Right lung (tissue), 5 donors: ENCODE results near the gene KRT35. TPM values are rescaled to one million over a fixed set of nuclear protein-coding genes. Genes with fewer than 3 reads are reported as not detected.

Source experiments
- DNase-seq, 2 donors: peaks; one replicate each; pipeline ENCODE4 v3.0.0-alpha.2; 2013
- polyA plus RNA-seq, 5 donors: library from polyadenylated mRNA; unstranded; fragments of 120-200 nt; gene quantifications; one replicate each; pipeline versions ENCODE4 v1.2.1 to v1.2.3, GENCODE V29; 2013; ENCODE audit warnings: inconsistent platforms in 1 of 5, low replicate concordance in 1 of 5; ENCODE audit not compliant: insufficient read length in 5 of 5, insufficient read depth in 1 of 5

The KRT35 gene
- polyA plus RNA-seq, 5 donors = not detected

DNA sequence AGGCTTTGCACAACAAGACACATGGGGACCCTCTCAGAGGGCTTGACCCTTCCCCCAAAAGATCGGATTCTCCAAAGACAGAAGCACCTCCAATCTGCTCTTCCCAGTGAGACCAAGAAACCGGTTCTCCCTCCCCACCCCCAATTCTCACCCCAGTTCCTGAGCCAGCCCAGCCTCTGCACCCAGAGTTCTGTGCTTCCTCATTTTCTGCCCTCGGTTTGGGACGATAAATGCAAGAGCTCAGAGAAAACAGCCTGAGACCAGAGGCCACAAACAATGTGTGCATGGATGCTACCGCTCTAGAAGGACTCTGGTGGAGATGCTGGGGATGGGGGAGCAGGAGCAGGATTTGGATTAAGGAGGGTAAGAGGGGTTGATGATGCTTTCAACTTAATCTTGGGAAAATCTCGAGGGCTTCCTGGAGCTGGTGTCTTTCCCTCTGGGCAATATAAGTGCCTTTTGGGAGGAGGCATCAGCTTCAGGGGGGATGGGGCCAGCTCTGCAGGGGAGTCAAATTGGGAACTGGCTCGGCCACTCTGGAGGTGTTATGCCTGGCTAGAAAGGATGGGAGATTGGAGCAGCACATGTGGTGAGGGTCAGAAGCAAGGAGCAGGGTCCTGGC lies 31.7 kb upstream of the KRT35 start:
- DNase-seq = no peak

DNA sequence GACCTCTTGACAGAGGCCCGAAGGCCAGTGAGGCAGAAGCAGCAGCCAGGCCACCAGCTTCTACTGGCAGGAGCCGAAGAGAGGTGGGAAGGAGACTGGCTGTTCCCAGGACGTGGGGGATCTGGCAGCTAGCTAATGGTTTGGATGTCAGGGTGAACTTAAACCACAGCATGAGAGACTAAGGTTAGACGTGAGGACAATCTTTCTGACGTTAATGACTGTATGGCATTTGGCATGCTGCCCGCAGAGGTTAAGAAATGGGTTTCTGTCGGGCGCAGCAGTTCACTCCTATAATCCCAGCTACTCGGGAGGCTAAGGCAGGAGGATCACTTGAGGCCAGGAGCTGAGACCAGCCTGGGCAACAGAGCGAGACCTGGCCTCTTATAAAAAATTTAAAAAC lies 30.8 kb upstream of the KRT35 start:
- no peak for DNase-seq

DNA sequence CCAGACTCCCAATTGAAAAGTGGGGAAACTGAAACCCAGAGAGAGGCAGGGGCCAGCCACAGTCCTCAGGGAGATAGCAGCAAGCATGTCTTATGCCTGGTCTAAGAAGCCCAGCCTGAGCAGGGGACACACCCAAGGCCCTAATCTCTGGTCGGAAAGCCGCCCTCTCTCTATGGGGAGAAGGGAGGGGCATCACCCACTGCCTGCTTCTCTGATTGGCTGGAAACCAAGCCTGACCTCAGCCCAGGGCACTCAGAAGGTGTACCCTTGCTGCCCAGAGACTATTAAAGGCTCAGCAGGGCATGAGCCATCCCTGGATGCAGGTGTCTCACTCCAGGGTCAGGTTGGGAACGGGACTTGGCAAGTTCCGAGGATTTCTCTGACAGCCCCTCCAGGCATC lies 30.2 kb upstream of the KRT35 start:
- DNase-seq = no peak

DNA sequence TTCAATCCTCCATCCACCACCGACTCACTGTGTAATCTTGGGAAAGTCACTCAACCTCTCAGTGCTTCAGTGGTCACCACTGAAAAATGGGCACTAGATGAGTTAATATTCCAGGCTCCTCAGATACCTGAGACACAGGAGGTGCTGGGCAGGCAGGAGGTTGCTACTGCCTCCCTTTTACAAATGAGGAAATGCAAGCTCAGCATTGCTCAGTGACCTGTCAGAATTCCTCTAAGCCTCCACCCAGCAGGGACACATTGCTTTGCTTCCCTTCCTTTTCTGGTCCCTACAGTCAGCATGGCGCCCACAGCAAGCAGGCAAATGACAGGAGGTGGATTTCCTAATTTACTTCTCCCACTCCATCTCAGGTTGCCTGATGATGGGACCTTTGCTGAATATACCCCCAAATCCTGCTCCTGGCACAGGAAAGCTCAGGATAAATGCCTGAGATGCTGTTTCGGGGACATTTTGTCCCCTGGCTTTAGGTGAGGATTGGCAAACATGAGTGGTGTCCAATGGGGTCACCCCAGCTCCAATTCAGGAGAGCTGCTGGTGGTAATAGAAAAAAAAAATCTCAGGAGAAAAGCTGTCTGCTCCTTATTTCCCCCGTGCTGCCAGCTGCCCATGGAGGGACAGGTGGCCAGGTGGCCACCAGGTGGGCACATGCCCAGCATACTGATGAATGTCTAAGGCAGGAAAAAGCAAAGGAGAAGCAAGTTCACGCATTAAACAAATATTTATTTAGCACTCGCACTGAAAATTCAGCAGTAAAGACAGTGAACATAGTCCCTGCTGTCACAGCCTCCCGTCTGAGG lies 29.5 kb upstream of the KRT35 start:
- no peak for DNase-seq

DNA sequence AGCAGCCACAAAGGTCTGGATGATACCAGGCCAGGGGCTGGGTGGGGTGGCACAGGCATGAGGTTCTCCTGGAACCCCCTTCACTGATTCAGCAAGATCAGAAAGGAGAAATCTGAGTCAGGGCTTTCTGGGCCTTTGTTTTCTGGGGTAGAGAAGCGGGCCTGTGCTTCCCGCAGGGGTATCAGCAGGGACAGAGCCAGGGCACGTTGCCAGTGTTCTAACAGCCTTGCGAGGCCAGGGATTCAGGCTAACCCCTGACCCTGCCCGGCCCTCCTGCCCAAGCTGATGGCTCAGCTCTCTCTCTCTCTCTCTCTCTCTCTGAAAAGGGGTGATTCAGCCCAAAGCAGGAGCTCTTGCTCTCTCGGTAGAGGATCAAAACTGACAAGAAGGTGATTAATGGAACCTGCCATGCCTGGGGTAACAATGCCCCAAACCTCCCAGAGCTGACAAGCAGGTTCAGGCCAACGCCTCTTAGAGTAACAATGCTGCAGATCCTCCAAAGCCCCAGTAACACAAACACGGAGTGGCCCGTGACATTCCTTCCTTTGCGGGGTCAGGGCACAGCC lies 26.4 kb upstream of the KRT35 start:
- DNase-seq = no peak

DNA sequence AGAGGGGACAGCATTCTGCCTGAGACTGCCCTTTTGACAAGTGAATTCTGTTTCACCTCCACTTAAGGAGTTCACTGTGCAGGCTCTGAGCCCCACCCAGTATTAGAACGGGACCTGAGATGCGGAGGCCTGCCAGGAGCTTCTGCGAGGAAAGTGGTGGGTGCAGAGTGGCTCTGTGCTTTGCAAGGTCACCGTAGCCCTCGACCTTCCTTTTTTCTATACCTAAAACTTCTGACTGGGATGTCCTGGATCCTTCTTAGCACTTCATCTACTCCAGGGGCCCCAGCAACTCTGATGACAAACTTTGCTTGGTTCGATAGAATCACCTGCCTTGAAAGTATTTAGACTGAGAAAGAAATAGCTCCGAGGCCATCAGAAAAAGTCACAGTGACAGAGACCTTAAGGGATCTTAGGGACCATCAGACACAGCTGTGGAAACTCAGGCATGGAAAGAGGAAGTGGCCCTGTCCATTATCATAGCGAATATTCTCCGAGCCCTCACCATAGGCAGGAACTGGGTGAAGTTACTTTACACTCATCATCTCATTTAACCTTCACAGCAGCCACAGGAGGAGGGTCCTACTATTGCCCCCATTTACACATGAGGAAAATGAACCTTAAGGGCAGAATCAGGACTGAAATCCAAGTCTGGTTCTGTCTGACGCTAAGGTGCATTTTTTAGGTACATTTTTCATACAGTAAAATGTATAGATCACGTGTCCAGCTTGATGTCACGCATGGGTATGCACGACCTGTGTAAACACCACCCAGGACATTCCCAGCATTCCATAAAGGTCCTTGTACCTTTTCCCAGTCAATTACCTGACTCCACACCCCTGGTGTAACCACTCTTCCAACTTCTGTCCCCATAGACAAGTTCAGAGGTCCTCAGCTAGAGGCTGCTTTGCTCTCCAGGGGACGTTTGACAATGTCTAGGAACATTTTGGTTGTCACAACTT lies 25.1 kb upstream of the KRT35 start:
- DNase-seq = no peak

DNA sequence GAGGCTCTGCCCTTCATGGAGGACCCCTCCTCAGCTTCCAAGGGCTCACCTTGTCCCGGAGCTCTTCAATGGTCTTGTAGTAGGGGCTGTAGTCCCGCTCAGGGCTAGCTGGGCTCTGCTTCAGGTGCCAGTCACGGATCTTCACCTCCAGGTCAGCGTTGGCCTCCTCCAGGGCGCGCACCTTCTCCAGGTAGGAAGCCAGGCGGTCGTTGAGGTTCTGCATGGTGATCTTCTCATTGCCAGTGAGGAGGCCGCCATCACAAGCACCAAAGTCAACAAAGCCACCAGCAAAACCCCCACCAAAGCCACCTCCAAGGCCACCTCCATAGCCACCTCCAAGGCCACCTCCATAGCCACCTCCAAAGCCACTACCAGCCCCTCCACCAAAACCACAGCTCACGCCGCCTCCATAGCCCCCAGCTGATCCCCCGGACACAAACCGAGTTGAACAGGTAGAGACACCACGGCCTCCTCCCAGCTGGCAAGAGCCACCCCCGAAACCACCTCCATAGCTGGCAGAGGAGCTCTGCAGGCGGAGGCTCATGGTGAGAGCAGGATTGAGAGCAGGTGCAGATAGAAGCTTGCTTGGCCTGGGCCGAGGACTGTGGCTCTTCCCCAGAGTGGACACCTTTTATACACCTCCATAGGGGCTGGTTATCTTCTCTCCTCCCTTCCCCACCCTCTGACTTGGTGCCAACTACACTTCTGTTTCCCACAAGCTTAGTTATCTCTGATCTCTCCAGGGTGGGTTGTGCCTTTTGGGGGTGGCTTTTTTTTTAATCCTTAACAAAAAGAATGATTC lies 24.3 kb upstream of the KRT35 start, which contains the start of gene KRT13:
Gene KRT13, minus strand, starts transcription at position 606 of the 802 bp plus-strand sequence. Its CDS starts 62 bp downstream, at position 544.
- no peak for DNase-seq

DNA sequence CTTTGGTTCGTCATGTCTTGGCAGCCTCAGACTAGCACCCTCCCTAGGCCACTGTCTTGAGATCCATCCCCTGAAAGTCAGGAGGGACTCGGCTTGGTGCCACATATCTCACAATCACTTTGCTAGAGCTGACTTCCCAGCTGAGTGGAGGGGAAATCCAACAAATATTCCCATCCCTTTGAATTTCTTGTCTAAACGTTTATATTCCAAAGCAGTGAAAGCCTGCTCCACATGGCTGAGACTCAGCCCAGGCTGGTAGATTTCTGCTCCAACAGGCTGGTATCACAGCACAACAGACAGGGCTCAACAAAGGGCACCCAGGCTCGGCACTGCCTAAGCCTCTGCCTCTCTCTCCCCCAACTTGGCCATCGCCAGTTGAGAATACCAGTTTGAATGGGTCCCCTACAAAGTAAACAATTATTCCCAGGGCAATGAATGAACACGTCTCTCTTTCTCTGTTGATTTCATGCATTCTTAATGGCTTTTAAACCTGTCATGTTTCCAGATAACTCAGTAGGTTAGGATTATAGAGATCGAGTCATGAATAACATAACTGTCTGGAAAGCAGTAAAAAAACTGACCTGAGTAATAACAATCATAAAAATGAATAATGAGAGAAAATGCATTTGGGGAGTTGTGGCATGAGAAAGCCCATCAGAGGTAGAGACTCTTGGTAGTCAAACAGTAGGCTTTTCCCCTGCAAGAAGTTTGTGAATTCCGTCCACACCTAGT lies 23.5 kb upstream of the KRT35 start:
- no peak for DNase-seq

DNA sequence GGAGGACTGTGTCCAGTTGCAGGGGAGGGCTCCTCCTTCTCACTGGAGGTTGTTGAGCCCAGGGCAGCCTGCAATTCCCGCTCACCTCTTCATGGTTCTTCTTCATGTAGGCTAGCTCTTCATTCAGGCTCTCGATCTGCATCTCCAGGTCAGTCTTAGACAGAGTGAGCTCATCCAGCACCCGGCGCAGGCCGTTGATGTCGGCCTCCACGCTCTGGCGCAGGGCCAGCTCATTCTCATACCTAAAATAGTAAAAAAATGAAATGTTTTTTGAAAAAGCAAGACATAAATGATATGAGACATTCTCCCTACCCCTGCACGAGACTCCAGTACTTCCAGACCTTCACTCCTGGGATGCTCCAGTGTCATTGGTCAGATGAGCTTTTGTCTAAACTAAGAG lies 22.3 kb upstream of the KRT35 start:
- DNase-seq = no peak

DNA sequence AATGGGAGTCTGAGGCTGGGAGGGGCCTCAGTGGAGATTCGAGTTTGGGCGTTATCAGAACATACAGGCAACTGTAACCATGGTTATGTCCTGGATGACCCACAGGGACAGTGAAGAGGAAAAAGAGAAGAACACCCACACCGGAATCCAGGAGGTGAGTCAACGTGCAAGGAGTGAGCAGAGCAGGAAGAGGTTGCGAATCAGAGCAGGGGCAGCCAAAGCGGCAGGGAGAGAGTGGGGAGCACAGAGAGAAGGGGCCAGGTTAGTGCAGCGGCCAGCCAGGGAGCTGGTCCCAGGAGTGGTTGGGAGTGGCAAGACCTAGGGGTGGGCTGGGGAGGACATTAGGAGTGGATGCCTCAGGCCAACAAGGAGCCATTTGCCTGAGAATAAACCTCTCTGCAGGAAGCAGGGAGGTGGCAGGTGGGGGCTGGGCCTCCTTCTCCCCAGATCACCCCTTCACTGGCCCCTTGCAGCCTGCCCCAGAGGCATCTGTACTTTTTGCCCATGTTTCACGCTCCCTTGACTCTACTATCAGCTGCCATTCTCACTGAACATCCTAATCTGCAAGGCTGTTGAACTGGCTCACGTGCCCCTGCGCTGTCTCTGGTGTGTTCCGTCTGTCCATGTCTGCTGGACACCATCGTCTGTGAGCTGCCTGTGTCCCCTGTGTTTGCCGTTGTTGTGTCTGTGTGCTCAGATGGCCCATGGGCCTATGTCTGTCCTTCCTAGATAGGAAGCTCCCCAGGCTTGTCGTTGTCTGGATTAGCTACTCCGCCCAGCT lies 19.4 kb upstream of the KRT35 start:
- no peak for DNase-seq

DNA sequence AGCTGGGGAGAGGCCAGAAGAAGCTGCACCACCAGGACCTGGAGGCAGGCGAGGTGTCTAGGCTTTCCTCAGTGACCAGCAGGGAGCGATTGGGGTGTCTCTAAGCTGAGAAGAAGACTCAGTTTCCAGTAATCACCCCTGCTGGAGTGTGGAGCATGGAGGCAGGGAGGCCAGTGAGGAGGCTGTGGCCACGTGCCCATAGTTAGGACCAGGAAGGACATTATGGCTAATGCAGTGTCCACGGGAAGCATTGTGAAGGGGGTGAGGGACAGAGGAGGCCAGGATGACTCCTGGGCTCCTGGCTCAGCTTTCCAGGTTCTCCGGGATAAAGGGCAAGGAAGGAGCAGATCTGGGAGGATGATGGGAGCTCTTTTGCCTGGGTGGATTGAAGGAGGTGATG lies 18.8 kb upstream of the KRT35 start:
- DNase-seq = no peak

DNA sequence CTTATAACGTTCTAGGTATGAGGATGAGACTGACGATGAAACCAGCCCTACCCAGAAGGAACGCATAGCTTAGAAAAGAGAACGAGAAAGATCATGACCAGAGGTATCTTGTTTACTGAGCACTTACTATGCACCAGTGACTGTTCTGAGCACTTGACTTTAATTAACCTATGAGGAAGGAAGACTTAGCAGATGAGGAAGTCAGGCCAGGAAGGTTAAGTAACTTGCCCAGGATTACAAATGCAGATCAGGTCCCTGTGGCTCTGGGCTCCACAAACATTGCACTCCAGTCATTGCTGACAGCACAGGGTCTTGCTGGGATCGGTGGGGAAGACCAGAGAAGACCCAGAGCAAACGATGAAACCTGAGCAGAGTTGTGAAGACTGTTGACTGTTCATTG lies 17.3 kb upstream of the KRT35 start:
- no peak for DNase-seq

DNA sequence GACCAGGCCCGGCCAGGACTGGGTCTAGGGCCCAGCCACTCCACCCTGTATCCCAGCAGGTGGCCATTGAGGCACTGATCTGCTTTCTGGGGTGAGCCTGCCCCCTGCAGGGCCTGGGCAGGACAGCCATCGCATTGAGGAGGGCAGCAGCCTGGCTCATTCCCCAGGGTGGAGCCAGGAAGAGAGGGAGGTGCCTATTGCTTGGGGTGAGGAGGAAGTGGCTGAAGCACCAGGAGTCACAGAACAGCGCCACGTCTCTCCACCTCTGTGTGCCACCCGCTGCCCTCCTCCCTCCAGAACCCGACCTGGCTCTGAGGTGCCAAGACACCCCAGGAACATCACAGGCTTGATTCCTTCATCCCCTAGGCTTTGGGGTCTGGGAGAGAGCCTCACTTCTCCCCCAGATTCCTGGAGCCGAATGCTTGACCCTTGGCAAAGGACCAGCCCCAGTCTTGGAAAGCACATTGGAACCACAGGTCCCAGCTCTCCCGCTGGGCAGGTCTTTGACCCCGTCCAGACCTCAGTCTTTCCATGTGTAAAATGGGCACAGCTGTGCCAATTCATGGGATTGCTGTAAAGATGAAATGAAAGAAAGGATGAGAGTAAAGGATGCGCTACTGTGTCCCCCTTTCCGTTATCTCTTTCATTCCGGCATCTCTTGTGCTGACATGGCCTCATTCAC lies 16.0 kb upstream of the KRT35 start:
- peak; percentile 48 to 51 for DNase-seq

DNA sequence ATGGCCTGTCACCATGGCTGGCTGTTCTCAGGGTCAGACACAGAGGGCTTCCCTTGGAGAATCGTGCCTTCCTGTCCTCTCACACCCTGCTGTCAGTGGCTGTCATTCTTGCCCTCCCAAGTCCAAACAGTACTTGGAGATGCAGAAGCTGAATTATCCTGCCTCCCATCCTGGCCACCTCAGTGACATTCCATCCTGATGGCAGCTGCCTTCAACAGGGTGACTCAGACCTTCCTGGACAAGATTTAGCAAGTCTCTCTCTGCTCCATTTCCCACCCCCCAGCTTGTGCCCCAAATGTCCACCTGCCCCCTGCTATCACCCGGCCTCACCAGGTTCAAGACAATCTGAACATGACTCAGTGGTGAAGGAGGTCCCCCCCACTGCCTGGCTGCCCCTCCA lies 13.6 kb upstream of the KRT35 start:
- DNase-seq = no peak

DNA sequence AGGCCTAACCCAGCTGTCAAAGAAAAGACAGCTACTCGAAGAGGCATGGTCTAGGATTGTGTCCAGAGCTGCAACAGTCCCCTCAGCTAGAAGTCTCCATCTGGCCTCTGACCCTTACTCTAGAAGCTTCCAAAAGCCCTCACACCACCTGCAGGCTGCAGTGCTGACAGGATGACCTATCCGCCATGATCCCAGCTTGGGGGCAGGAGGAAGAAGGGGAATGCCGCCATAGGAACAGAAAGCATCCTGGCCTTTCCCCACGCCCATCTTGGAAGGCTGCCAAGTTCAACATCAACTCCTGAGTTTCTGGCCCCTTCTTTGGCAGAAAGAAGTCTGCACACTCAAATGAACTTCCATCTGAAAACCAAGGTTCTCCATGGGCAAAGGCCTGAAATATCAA lies 11.8 kb upstream of the KRT35 start:
- DNase-seq = peak in 1 of 2 donors; percentile 45

DNA sequence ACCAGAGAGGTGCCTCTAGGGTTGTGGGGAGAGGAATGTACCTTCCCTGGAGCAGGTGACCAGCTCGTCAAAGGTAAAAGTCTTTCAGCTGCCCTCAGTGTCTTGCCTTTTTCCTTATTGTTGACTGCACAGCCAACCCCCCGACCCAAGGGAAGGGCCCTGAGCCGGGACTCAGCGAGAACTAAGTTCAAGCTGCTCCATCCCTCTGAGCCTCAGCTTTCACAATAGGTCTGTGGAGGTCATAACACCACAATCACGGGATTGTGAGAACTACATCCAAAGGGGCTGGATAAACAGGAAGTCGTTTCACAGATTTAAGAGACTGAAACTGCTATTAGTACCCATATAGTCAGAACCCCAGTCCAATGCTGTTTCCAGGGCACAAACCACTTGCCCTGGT lies 11.4 kb upstream of the KRT35 start:
- DNase-seq = no peak

DNA sequence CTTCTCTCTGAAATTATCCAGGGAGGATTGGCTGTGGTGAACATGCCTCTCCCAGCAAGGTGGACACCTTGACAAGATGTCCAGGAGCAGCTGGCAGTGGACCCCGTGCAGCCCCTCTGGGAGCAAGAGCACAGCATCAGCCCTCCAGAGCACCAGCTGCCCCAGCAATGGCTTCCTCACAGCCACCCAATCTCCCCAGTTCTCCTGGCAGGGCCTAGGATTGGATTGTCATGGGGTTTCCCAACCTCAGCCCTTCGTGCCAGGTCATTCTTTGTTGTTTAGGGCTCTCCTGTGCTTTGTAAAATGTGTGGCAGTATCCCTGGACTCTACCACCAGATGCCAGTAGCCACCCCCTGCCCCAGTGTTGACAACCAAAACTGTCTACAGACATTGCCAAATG lies 10.5 kb upstream of the KRT35 start:
- DNase-seq = no peak

DNA sequence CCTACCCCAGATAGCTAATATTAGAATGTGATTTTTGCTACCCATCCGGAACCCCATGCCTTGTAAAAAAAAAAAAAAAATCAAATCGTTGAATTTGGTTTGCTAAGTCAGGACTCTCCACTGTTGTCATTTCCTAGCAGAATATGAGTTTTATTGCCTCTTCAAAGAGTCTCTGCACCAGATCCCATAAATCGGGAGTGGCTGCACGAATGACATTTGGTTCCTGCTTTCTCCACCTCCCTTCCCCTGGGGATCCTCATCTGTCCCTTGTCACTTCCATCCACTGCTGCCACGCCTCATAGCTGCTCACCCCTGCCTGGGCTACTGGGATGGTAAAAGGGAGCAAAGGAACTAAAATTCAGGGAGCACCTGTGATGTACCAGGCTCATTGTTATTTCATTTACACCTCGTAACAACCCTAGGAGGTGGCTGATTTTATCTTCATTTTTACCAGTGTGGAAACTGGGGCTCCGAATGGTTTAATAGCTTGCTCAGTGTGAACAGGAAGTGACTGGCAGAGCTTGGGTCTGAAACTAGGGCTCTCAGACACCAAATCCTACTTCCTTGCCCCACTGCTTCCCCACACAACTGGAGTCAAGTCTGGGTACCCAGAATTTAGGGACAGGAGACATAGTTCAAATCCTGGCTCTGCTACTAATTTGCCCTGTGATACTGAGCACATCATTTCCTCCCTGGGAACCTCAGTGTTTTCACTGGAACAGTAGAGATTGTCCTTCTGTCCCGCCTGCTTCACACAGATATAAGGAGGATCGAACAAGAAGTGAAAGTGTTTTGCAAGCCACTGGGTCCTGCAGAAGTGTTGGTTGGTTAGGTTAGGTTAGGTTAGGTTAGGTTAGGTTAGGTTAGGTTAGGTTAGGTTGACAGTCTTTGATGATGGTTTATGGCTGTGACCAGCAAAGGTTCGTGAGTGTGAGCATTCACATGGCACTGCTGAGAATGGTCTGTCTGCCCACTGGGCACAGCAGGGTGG lies 9.3 kb upstream of the KRT35 start:
- DNase-seq = no peak
